Adipocyte (in vitro differentiated cells): ENCODE measurements around the gene DHX15.
A peak's percentile ranks its signal among the peaks of the same experiment; 100 is the strongest.

ENCODE experiments used
- DNase-seq: peaks from one replicate; pipeline ENCODE4 v3.0.0-alpha.2; 2015; ENCODE audit warnings: low read depth
- H3K27me3 ChIP-seq: replicated peaks from 2 replicates; pipeline ENCODE4 v1.7.0; 2013; ENCODE audit warnings: mild to moderate bottlenecking, low read length, moderate library complexity; ENCODE audit not compliant: control insufficient read depth, insufficient read depth
- H3K36me3 ChIP-seq: 2 replicates; pipeline ENCODE4 v1.7.0; 2013; ENCODE audit warnings: low read length, mild to moderate bottlenecking, moderate library complexity; ENCODE audit not compliant: control insufficient read depth, insufficient read depth, severe bottlenecking
- H3K4me1 ChIP-seq: 2 replicates; pipeline ENCODE4 v1.7.0; 2013; ENCODE audit warnings: mild to moderate bottlenecking, low read length, moderate library complexity; ENCODE audit not compliant: control insufficient read depth, insufficient read depth
- H3K4me3 ChIP-seq: 2 replicates; pipeline ENCODE4 v1.7.0; 2013; ENCODE audit warnings: mild to moderate bottlenecking, low read length, moderate library complexity
- H3K9ac ChIP-seq: 2 replicates; pipeline ENCODE4 v1.7.0; 2013; ENCODE audit warnings: mild to moderate bottlenecking, low read length, moderate library complexity
- H3K9me3 ChIP-seq: 2 replicates; pipeline ENCODE4 v1.7.0; 2013; ENCODE audit warnings: mild to moderate bottlenecking, low read length, moderate library complexity; ENCODE audit not compliant: control insufficient read depth

DHX15 gene

GRCh38 chr4:24605216-24605615, 20.9 kb upstream of the DHX15 start:
- H3K27me3 ChIP-seq = peaks cover 5% of the 10 kb centered on the region
- no peak overlapping the region for H3K9ac ChIP-seq
- no peaks in the 10 kb centered on the region for H3K36me3 ChIP-seq
- no peak overlapping the region for H3K4me3 ChIP-seq
- no peaks in the 10 kb centered on the region for H3K4me1 ChIP-seq
- no peak for DNase-seq
- H3K9me3 ChIP-seq = no peaks in the 10 kb centered on the region

DNA sequence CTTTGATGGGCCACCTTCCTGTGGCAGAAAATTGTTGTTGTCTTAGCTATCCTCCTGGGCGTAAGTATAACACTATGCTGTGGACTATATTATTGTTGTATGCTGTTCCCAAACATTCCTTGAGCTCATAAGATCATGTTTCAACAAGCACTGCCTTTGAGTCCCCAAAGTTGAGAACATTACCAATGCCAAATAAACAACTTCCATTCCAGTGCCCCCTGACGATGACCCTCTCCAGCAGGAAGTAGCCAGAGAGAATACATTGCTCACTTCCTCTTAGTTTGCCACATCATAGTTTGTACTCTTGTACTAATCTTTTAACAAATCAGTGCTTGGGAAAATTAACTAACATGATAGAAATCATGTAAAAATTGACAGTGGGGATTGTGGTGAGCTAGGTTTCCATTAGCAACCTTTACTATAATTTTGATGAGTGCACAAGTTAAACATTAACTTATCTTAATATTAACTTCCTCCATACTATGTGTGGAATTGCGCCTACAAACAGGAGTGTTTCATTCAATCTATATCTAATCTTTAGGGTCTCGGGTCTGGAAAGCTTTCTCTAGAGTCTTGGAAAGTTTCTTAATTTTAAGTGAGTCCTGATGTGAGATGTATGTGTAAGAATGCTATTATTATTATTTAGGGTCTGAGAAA, 20.3 kb upstream of the DHX15 start:
- no peaks in the 10 kb centered on the region for H3K36me3 ChIP-seq
- no peak overlapping the region for H3K4me3 ChIP-seq
- no peaks in the 10 kb centered on the region for H3K4me1 ChIP-seq
- no peak overlapping the region for H3K9ac ChIP-seq
- no peaks in the 10 kb centered on the region for H3K9me3 ChIP-seq
- no peak for DNase-seq
- peaks cover 5% of the 10 kb centered on the region for H3K27me3 ChIP-seq

GRCh38 chr4:24603343-24603742, 19.0 kb upstream of the DHX15 start:
- Histone ChIP-seq H3K4me3 (no peak overlapping the region), H3K9ac (no peak overlapping the region), H3K4me1 (no peaks in the 10 kb centered on the region), H3K36me3 (no peaks in the 10 kb centered on the region), H3K27me3 (peaks cover 5% of the 10 kb centered on the region), H3K9me3 (no peaks in the 10 kb centered on the region)
- DNase-seq = no peak

- Histone ChIP-seq H3K4me3 (no peak overlapping the region), H3K4me1 (no peaks in the 10 kb centered on the region), H3K27me3 (peaks cover 5% of the 10 kb centered on the region), H3K9ac (no peak overlapping the region), H3K9me3 (no peaks in the 10 kb centered on the region), H3K36me3 (no peaks in the 10 kb centered on the region)
- DNase-seq = no peak
Measured at GRCh38 chr4:24601121-24601520, 16.8 kb upstream of the DHX15 start.

GRCh38 chr4:24599275-24599674, 14.9 kb upstream of the DHX15 start:
- no peaks in the 10 kb centered on the region for H3K36me3 ChIP-seq
- H3K4me3 ChIP-seq = no peak overlapping the region
- no peaks in the 10 kb centered on the region for H3K9me3 ChIP-seq
- H3K4me1 ChIP-seq = no peaks in the 10 kb centered on the region
- DNase-seq = no peak
- no peak overlapping the region for H3K9ac ChIP-seq
- peaks cover 5% of the 10 kb centered on the region for H3K27me3 ChIP-seq

DNA sequence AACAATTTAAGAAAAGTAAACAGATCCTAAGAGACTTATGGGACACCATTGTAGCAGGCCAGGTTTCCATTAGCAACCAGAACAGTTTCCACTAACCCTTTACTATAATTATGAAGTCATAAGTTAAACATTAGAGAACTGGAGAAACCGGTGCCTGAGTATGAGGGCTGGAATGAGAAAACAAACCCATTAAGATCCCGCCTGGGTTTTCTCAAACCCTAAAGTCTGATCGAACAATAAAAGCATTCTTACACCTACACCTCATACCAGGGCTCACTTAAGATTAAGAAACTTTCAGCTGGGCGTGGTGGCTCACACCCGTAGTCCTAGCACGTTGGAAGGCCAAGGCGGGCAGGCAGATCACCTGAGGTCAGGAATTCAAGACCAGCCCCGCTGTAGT, 13.7 kb upstream of the DHX15 start:
- no peak overlapping the region for H3K9ac ChIP-seq
- no peaks in the 10 kb centered on the region for H3K36me3 ChIP-seq
- no peak for DNase-seq
- peaks cover 5% of the 10 kb centered on the region for H3K27me3 ChIP-seq
- no peak overlapping the region for H3K4me3 ChIP-seq
- no peaks in the 10 kb centered on the region for H3K4me1 ChIP-seq
- H3K9me3 ChIP-seq = no peaks in the 10 kb centered on the region

DNA sequence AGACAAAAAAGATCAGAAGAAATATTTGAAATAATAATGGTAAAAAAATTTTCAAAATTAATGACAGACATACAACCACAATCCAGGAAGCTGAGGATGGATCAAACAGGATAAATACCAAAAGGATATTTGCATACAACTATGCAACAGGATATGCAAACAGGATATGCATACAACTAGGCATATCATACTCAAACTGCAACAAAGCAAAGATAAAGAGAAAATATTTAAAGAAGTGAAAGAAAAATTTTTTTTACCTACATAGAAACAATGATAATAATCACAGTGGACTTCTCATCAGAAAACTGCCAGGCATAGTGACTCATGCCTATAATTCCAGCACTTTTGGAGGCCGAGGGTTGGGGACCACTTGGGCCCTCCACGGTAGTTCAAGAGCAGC, 11.3 kb upstream of the DHX15 start:
- no peak for DNase-seq
- Histone ChIP-seq H3K36me3 (no peaks in the 10 kb centered on the region), H3K4me3 (no peak overlapping the region), H3K9ac (no peak overlapping the region), H3K4me1 (no peaks in the 10 kb centered on the region), H3K9me3 (no peaks in the 10 kb centered on the region), H3K27me3 (no peaks in the 10 kb centered on the region)

- Histone ChIP-seq H3K27me3 (no peaks in the 10 kb centered on the region), H3K4me3 (no peak overlapping the region), H3K9me3 (peaks cover 4% of the 10 kb centered on the region), H3K36me3 (no peaks in the 10 kb centered on the region), H3K9ac (no peak overlapping the region), H3K4me1 (no peaks in the 10 kb centered on the region)
- peak; percentile 79 for DNase-seq
Measured at GRCh38 chr4:24594887-24595286, 10.5 kb upstream of the DHX15 start.

DNA sequence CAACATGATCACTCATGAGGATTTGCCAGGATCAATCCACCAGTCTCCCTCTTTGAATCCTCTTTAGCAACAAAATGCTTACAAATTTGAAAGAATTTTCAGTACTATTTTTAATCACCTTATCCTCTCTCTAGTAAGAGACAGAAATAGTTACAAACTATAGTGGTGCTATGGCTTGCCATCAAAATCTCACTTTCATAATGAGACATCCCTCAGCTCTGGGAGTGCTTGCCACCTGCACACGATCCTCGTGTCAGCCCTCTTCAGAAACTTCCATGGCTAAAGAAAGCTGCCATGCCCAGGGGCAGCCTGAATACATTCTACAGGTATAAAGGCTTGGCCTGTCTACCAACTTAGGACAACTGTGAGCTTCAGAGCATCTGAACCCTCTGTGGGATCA, 5.1 kb upstream of the DHX15 start:
- no peak overlapping the region for H3K9ac ChIP-seq
- no peaks in the 10 kb centered on the region for H3K4me1 ChIP-seq
- no peak for DNase-seq
- peaks cover 4% of the 10 kb centered on the region for H3K9me3 ChIP-seq
- no peak overlapping the region for H3K4me3 ChIP-seq
- no peaks in the 10 kb centered on the region for H3K36me3 ChIP-seq
- no peaks in the 10 kb centered on the region for H3K27me3 ChIP-seq

- peaks cover 4% of the 10 kb centered on the region for H3K9me3 ChIP-seq
- H3K36me3 ChIP-seq = no peaks in the 10 kb centered on the region
- H3K4me3 ChIP-seq = no peak overlapping the region
- H3K27me3 ChIP-seq = no peaks in the 10 kb centered on the region
- H3K9ac ChIP-seq = no peak overlapping the region
- DNase-seq = no peak
- no peaks in the 10 kb centered on the region for H3K4me1 ChIP-seq
Measured at GRCh38 chr4:24588216-24588954, 4.0 kb upstream of the DHX15 start.

- H3K27me3 ChIP-seq = no peaks in the 10 kb centered on the region
- H3K4me1 ChIP-seq = peaks cover 19% of the 10 kb centered on the region
- peak; percentile 76 for DNase-seq
- H3K9ac ChIP-seq = peak overlapping the region; percentile 98
- H3K36me3 ChIP-seq = peaks cover 4% of the 10 kb centered on the region
- H3K4me3 ChIP-seq = peak overlapping the region; percentile 94
- no peaks in the 10 kb centered on the region for H3K9me3 ChIP-seq
Measured at GRCh38 chr4:24583451-24584210, 723 bp downstream of the DHX15 start.
